ENCODE data around the gene KCNT2. TPM values are rescaled to one million over a fixed set of nuclear protein-coding genes. Genes with fewer than 3 reads are reported as not detected.

The KCNT2 gene
- polyA plus RNA-seq, 1 of the 3 experiments (the other 2 are of a cell fraction) = 0.56 TPM

GRCh38 chr1:196654271-196654670, 46.0 kb upstream of the KCNT2 start:
- H3F3A ChIP-seq (replicated peaks; ENCODE audit: insufficient read depth) = no peaks in the 10 kb centered on the region
- 71% methylated on average over 2 of the region's 2 CpGs for WGBS (ENCODE audit: low lambda C conversion rate)
- H3K36me3 ChIP-seq (replicated peaks in 1 of 2; ENCODE audit: control insufficient read depth in 1 of 2, insufficient read depth in 2 of 2, low read length in 1 of 2) = no peaks in the 10 kb centered on the region
- no peaks in the 10 kb centered on the region for H3K4me1 ChIP-seq (ENCODE audit: control insufficient read depth in 1 of 2, insufficient read depth in 2 of 2, low read depth in 1 of 2, low read length in 1 of 2)
- no peak overlapping the region for H3K4me2 ChIP-seq
- no peaks in the 10 kb centered on the region for H3K9me3 ChIP-seq
- no peak overlapping the region for H3K27ac ChIP-seq (ENCODE audit: low read depth in 2 of 2, low read length in 1 of 2)
- POLR2A ChIA-PET = no interaction called here
- CTCF ChIA-PET = no interaction called here
- H3K27me3 ChIP-seq (ENCODE audit: insufficient read depth) = no peaks in the 10 kb centered on the region
- TF ChIP-seq REST (IDR thresholded peaks at IDR 0.05; ENCODE audit: low read depth, low read length) (no peak), ZBTB33 (IDR thresholded peaks at IDR 0.05; ENCODE audit: borderline replicate concordance, low read depth) (no peak), TEAD4 (IDR thresholded peaks at IDR 0.05; ENCODE audit: borderline replicate concordance, insufficient read depth) (no peak), USF2 (IDR thresholded peaks at IDR 0.05; ENCODE audit: borderline replicate concordance, low read depth, low read length) (no peak), FOXM1 (IDR thresholded peaks at IDR 0.05; ENCODE audit: low read depth) (no peak), CTCF (IDR thresholded peaks at IDR 0.05) (no peak), MEF2A (IDR thresholded peaks at IDR 0.05; ENCODE audit: borderline replicate concordance, low read depth) (no peak), MXI1 (IDR thresholded peaks at IDR 0.05; ENCODE audit: low read depth, low read length) (no peak), RFX5 (IDR thresholded peaks at IDR 0.05; ENCODE audit: low read length) (no peak), RCOR1 (IDR thresholded peaks at IDR 0.05; ENCODE audit: low read length) (no peak), GATA2 (CRISPR knock-in tag; IDR thresholded peaks at IDR 0.05) (no peak), FOSL2 (IDR thresholded peaks at IDR 0.05; ENCODE audit: borderline replicate concordance, low read depth) (no peak)
- H4K20me1 ChIP-seq (ENCODE audit: insufficient read depth) = no peaks in the 10 kb centered on the region
- no peaks in the 10 kb centered on the region for H3K9me2 ChIP-seq
- H3K79me2 ChIP-seq (ENCODE audit: insufficient read depth) = no peaks in the 10 kb centered on the region
- H3K4me3 ChIP-seq (ENCODE audit: low read depth in 2 of 2, low read length in 1 of 2) = no peak overlapping the region
- H2AFZ ChIP-seq (ENCODE audit: low read depth) = no peak overlapping the region
- no peak overlapping the region for H3K9ac ChIP-seq
- DNase-seq = no peak
